ENCODE measurements around the gene ACADVL. TPM values are rescaled to one million over a fixed set of nuclear protein-coding genes. Genes with fewer than 3 reads are reported as not detected.

Gene ACADVL
- total and polyA plus RNA-seq, 2 of the 4 experiments (the other 2 are of a cell fraction) = 139 to 752 TPM

GRCh38 chr17:7254511-7254910 is 34.8 kb downstream of the ACADVL start (continued):
- TF ChIP-seq, protein P1, sequence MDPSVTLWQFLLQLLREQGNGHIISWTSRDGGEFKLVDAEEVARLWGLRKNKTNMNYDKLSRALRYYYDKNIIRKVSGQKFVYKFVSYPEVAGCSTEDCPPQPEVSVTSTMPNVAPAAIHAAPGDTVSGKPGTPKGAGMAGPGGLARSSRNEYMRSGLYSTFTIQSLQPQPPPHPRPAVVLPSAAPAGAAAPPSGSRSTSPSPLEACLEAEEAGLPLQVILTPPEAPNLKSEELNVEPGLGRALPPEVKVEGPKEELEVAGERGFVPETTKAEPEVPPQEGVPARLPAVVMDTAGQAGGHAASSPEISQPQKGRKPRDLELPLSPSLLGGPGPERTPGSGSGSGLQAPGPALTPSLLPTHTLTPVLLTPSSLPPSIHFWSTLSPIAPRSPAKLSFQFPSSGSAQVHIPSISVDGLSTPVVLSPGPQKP (IDR thresholded peaks at IDR 0.05; ENCODE audit: borderline replicate concordance, low read depth, low read length) = no peak
- TF ChIP-seq FOS (IDR thresholded peaks at IDR 0.05; ENCODE audit: low read depth, low read length) (no peak), NFE2L2 (IDR thresholded peaks at IDR 0.05; ENCODE audit: low read depth, low read length) (no peak), BHLHE40 (IDR thresholded peaks at IDR 0.05; ENCODE audit: low read depth, low read length) (no peak)

GRCh38 chr17:7256766-7257456 is 37.2 kb downstream of the ACADVL start:
- WGBS, 2 experiments (ENCODE audit: extremely low coverage in 2 of 2, insufficient read length in 1 of 2) = 95% methylated on average over 6 of the region's 8 CpGs; no CpG with 5 or more reads in 1 of the 2 experiments
- H4K91ac ChIP-seq (ENCODE audit: insufficient read depth, low read depth, low read length) = no peak overlapping the region
- no peak overlapping the region for H4K8ac ChIP-seq (ENCODE audit: low read depth in 2 of 2, low read length in 2 of 2)
- H3K4me1 ChIP-seq (ENCODE audit: control insufficient read depth, insufficient read depth, low read length) = peaks cover 4% of the 10 kb centered on the region
- no peak overlapping the region for H3K18ac ChIP-seq (ENCODE audit: low read depth, low read length)
- no peak overlapping the region for H3K14ac ChIP-seq (replicated peaks; ENCODE audit: low read depth, low read length)
- POLR2A ChIA-PET (ENCODE audit: unreplicated experiment) = no interaction called here
- in situ Hi-C loops (cut with MboI; ENCODE audit: low sequenced_read_pairs) = no loop called here
- ATAC-seq (ENCODE audit: low read depth) = no peak
- peaks cover 32% of the 10 kb centered on the region for H3K36me3 ChIP-seq (ENCODE audit: control insufficient read depth, insufficient read depth, low read length)
- no peaks in the 10 kb centered on the region for H4K20me1 ChIP-seq (ENCODE audit: insufficient read depth, low read length)
- no peak overlapping the region for H3K4ac ChIP-seq (ENCODE audit: low read depth, low read length)
- H2AFZ ChIP-seq (replicated peaks; ENCODE audit: low read length, poor library complexity) = no peak overlapping the region
- H3K27me3 ChIP-seq (ENCODE audit: control insufficient read depth, insufficient read depth, low read length) = peaks cover 8% of the 10 kb centered on the region; the same call in 1 of the 2 replicates
- no peak overlapping the region for H3K27ac ChIP-seq (ENCODE audit: insufficient read depth, low read length)
- H3K23ac ChIP-seq (ENCODE audit: low read depth, low read length) = no peak overlapping the region
- dilution Hi-C loops (cut with HindIII; ENCODE audit: low sequenced_read_pairs, unreplicated experiment) = no loop called here
- H3K4me2 ChIP-seq (ENCODE audit: low read depth, low read length) = no peak overlapping the region
- H3K9ac ChIP-seq (ENCODE audit: low read depth, low read length) = no peak overlapping the region
- H3K56ac ChIP-seq (ENCODE audit: extremely low read depth, insufficient read depth, low read length) = no peak overlapping the region
- no peak overlapping the region for H2BK20ac ChIP-seq (ENCODE audit: low read depth, low read length)
- H2BK15ac ChIP-seq (ENCODE audit: low read depth, low read length) = no peak overlapping the region
- BruUV-seq (replicated peaks) = no TSS peak
- H3K79me1 ChIP-seq (ENCODE audit: low read depth in 1 of 2, low read length in 2 of 2) = peaks cover 7 to 26% of the 10 kb centered on the region in 2 experiments; a peak in 3 of 4 replicates
- CTCF ChIA-PET = interaction anchor here (0.6 kb wide), 1 partner anchor 18 kb away, joined by 5 read pairs; no protein-coding TSS in a partner anchor
- H3K4me3 ChIP-seq (ENCODE audit: insufficient read depth, low read depth, low read length) = no peak overlapping the region
- no peak overlapping the region for H2AK5ac ChIP-seq (ENCODE audit: low read depth, low read length)
- H4K5ac ChIP-seq (ENCODE audit: low read depth, low read length) = no peak overlapping the region
- DNase-seq = no peak
- H3K9me3 ChIP-seq (ENCODE audit: control insufficient read depth, insufficient read depth, low read length) = no peaks in the 10 kb centered on the region
- H2AK9ac ChIP-seq (replicated peaks; ENCODE audit: low read depth, low read length, poor library complexity) = no peak overlapping the region
- H2BK5ac ChIP-seq (ENCODE audit: low read depth, low read length, poor library complexity, severe bottlenecking) = no peak overlapping the region
- no peak overlapping the region for H2BK120ac ChIP-seq (ENCODE audit: low read depth, low read length)
- H3K9me1 ChIP-seq (ENCODE audit: insufficient read depth, low read length) = no peaks in the 10 kb centered on the region; the same call in 1 of the 2 replicates
- intact Hi-C loops (cut with micrococcal nuclease) = no loop called here
- no peak for TF ChIP-seq MAZ (IDR thresholded peaks at IDR 0.05; ENCODE audit: borderline replicate concordance, low read depth, low read length)
- no peak for TF ChIP-seq RCOR1 (IDR thresholded peaks at IDR 0.05; ENCODE audit: insufficient replicate concordance, low read length)
- TF ChIP-seq, protein P1 (IDR thresholded peaks at IDR 0.05; ENCODE audit: borderline replicate concordance, low read depth, low read length) = no peak
- no peak for TF ChIP-seq POLR2A (IDR thresholded peaks at IDR 0.05; ENCODE audit: low read depth, low read length)
- no peak for TF ChIP-seq MAFK (IDR thresholded peaks at IDR 0.05; ENCODE audit: low read depth, low read length)
- TF ChIP-seq, protein P2, sequence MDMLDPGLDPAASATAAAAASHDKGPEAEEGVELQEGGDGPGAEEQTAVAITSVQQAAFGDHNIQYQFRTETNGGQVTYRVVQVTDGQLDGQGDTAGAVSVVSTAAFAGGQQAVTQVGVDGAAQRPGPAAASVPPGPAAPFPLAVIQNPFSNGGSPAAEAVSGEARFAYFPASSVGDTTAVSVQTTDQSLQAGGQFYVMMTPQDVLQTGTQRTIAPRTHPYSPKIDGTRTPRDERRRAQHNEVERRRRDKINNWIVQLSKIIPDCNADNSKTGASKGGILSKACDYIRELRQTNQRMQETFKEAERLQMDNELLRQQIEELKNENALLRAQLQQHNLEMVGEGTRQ (IDR thresholded peaks at IDR 0.05; ENCODE audit: low read depth, low read length) = no peak
- TF ChIP-seq RAD21 (IDR thresholded peaks at IDR 0.05; ENCODE audit: low read length) = no peak
- TF ChIP-seq CTCF (conservative IDR thresholded peaks at IDR 0.05; ENCODE audit: low read depth, low read length) = no peak

All from IMR-90 (cell line).